ES-I3 (cell line): ENCODE results near the gene RGCC.

Source experiments
- H3K36me3 ChIP-seq: 2 replicates; pipeline ENCODE4 v1.6.1; 2013; ENCODE audit warnings: mild to moderate bottlenecking, low read length, control low read depth, moderate library complexity; ENCODE audit not compliant: insufficient read depth
- H3K4me1 ChIP-seq: 2 replicates; pipeline ENCODE4 v1.6.1; 2013; ENCODE audit warnings: mild to moderate bottlenecking, control low read depth, low read length; ENCODE audit not compliant: insufficient read depth
- H3K9ac ChIP-seq: 2 replicates; pipeline ENCODE4 v1.6.1; 2013; ENCODE audit warnings: low read depth, mild to moderate bottlenecking, low read length, moderate library complexity
- H3K9me3 ChIP-seq: 2 replicates; pipeline ENCODE4 v1.6.1; 2013; ENCODE audit warnings: mild to moderate bottlenecking, low read length, moderate library complexity; ENCODE audit not compliant: control insufficient read depth, insufficient read depth

The RGCC gene

DNA sequence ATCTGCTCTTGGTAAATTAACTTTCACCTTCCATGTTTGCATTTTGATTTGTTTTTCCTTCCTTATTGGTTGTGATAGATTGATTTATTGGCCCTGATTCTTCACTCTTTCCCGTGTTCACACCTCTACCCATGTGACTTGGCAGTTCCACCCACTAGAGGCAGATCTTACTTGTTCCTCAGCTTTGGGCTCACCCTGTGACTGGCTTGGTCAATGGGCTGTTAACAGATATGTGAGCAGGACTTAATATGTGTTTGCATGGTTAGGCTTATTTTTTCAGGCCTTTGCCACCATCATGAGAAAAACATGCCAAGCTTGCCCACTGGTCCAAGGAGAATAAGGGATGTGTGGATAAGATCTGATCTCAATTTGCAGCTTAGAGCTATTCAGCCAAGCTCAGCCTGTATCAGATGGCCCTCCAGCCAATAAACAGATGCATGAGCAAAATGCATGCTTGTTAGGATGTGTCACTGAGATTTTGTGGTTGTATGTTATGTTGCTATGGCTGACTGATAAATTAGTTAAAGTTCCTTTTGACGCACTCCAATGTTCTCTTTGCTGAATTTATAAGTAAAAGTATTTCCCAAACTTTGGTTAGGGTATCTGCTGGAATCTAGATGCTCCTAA is 48.0 kb downstream of the RGCC start:
- no peaks in the 10 kb centered on the region for H3K9me3 ChIP-seq
- H3K9ac ChIP-seq = no peak overlapping the region
- no peaks in the 10 kb centered on the region for H3K4me1 ChIP-seq
- H3K36me3 ChIP-seq = no peaks in the 10 kb centered on the region

DNA sequence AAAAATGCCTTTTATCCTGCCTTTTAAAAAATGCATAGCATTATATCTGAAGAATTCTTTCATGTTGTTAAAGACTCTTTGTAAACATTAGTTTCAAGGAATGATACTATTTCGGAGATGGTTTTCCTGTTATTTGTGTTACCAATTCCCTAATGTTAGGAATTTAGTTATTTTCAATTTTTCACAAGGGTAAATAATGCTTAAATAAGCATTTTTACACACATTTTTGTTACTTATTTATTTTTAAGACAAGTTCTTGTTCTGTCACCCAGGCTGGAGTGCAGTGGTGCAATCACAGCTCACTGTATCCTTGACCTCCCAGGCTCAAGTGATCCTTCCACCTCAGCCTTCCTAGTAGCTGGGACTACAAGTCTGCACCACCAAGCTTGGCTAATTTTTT is 49.0 kb downstream of the RGCC start:
- Histone ChIP-seq H3K9ac (no peak overlapping the region), H3K4me1 (no peaks in the 10 kb centered on the region), H3K9me3 (no peaks in the 10 kb centered on the region), H3K36me3 (no peaks in the 10 kb centered on the region)

DNA sequence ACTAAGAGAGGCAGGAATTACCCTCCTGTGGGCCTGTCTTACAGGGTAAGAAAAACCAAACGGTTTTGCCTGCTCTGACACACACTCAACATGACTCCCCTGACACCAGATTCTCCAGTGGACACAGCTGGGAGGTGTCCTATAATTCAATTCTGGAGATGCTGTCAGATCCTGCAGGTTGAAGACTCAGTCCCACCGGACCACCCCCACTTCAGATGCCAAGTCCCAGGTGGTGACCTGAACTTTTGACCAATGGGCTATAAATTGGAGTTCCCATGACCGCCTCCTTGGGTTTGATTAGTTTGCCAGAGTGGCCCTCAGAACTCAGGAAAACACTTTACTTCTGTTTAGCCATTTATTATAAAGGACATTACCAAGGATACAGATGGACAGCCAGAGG is 52.6 kb downstream of the RGCC start:
- Histone ChIP-seq H3K36me3 (no peaks in the 10 kb centered on the region), H3K4me1 (no peaks in the 10 kb centered on the region), H3K9me3 (no peaks in the 10 kb centered on the region), H3K9ac (no peak overlapping the region)

DNA sequence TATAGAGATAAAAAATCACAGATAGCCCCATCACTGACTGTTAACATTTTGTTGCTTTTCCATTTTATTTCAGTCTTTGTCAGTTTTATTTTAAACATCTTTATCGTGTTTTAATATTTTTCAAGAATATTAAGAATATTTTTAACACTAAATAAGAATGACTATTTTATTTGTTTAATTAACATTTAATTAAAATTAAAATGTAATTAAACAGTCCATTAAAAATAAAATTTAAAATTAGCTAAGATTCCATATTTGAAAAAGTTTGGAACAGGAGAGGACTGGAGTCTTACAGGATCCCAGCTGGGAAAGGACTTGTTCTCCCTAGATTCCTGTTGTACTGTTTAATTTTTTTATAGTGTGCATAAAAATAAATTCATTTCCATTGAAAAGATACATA is 54.5 kb downstream of the RGCC start:
- H3K36me3 ChIP-seq = no peaks in the 10 kb centered on the region
- H3K9ac ChIP-seq = no peak overlapping the region

DNA sequence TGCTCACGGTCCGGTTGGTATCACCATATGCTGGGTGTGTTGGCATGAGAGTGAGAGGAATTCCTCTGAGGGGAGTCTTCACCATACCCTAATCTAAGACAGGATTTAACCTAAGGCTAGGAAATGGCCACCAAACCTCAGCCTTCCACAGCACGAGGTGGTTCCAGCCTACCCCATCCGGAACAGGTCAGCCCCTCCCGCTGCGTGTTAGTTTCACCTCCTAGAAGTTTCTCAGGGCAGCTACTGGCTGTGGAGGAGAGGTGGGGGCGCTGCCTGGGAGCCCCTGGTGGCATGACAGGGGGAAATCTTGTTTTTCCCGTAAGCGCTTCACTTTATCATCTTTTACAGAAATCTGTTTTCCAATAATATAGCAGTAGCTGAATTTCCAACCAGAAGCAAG is 55.1 kb downstream of the RGCC start:
- Histone ChIP-seq H3K4me1 (no peaks in the 10 kb centered on the region), H3K9me3 (no peaks in the 10 kb centered on the region), H3K9ac (no peak overlapping the region), H3K36me3 (no peaks in the 10 kb centered on the region)

More for the DNA sequence above, 54.5 kb downstream of the RGCC start:
- H3K9me3 ChIP-seq = no peaks in the 10 kb centered on the region
- no peaks in the 10 kb centered on the region for H3K4me1 ChIP-seq

DNA sequence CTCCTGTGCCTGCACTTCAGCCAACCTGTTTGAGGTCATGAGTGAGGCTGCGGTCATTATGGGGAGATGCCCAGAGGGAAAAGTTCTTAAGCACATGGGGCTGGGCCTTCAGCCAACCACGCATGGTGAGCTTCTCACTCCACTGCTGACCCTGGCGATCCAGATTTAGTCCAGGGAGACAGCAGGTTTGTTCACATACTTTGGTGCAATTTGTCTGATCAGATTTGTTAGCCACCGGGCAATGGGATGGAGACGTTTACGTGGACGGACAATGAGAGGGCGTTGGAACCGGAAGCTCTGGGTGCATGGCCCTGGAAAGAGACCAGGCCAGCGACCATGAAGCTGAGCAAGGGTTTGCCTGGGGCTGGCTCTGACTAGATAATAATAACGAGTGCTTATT is 56.2 kb downstream of the RGCC start:
- no peaks in the 10 kb centered on the region for H3K36me3 ChIP-seq
- no peak overlapping the region for H3K9ac ChIP-seq
- no peaks in the 10 kb centered on the region for H3K4me1 ChIP-seq
- H3K9me3 ChIP-seq = no peaks in the 10 kb centered on the region

DNA sequence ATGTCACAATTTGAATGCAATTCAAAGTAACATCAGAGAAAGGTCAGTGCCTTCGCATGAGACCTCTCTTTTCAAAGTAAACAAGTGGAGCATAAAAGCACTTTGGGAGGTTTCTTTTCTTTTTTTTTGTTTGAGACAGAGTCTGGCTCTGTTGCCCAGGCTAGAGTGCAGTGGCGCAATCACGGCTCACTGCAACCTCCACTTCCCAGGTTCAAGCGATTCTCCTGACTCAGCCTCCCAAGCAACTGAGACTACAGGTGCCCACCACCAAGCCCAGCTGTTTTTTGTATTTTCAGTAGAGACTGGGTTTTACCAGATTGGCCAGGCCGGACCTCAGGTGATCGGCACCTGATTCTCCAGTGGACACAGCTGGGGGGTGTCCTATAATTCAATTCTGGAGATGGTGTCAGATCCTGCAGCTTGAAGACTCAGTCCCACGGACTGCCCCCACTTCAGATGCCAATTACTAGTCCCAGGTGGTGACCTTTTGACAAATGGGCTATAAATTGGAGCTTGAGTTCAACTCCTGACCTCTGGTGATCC is 57.6 kb downstream of the RGCC start:
- H3K36me3 ChIP-seq = no peaks in the 10 kb centered on the region
- no peaks in the 10 kb centered on the region for H3K4me1 ChIP-seq
- no peaks in the 10 kb centered on the region for H3K9me3 ChIP-seq
- no peak overlapping the region for H3K9ac ChIP-seq

DNA sequence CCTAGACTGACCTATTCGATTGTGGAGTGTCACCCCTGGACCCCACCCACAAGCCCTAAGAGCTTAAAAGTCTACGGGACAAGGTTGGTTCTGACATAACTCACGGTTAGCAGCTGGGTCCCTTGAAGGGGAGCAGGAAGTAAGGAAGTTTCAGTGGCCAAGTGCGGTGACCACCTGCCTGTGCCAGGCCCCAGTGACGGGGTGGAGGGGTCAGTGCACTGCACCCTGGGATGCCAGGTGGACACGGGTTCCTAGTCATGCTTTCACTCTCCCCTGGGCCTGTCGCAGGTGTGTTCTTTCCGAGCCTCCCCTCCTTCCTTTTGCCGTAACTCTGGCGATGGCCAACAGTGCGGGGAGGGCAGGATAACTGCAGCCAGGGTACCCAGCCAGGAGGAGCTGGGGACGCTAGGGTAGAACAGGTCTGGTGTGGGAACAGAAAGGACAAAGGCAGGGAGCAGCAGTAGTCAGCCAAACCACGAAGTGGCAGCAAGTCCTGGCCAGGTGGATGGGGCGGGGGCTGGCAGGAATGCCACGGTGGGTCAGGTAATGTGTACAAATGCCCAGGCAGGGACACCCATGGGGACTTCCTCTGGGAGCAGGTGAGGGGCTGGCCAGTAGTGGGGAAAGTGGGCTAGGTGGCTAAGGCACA is 58.3 kb downstream of the RGCC start:
- Histone ChIP-seq H3K36me3 (no peaks in the 10 kb centered on the region), H3K9me3 (no peaks in the 10 kb centered on the region), H3K4me1 (no peaks in the 10 kb centered on the region), H3K9ac (no peak overlapping the region)

DNA sequence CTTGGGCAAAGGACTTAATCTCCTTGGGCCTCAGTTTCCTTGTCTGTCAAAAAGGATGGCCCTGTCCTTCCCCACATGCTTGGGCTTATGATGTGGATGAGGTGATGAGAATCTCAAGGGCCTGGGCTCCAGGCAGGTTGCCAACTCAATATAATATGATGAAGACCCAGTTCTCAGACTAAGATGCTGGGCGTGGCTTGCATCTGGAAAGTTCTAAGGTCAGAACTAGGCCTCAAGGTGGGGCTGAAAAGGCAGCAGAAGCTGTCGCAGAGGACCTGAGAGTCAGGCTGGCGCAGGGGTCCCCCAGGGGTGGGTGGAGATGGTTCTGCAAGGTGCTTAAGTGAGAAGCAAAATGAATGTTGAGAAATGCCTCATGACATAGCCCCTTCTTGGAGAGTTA is 58.8 kb downstream of the RGCC start:
- no peaks in the 10 kb centered on the region for H3K9me3 ChIP-seq
- no peaks in the 10 kb centered on the region for H3K36me3 ChIP-seq
- H3K9ac ChIP-seq = no peak overlapping the region
- no peaks in the 10 kb centered on the region for H3K4me1 ChIP-seq

DNA sequence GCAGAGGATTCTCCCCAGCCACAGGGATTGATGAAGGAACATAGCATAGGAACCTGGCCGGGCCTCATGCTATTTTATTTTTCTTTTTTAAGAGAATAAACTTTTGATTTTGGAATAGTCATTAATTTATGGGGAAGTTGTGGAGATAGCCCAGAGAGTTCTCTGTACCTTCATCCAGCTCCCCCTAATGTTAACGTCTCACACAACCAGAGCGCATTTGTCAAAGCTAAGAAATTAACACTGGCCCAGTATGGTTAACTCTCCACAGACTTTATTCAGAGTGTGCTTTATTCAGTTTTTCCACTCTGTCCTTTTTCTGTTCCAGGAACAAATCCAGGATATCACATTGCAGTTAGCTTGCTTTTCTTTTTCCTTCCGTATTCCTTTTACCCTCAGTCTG is 59.4 kb downstream of the RGCC start:
- no peaks in the 10 kb centered on the region for H3K9me3 ChIP-seq
- no peaks in the 10 kb centered on the region for H3K4me1 ChIP-seq
- no peaks in the 10 kb centered on the region for H3K36me3 ChIP-seq
- no peak overlapping the region for H3K9ac ChIP-seq

DNA sequence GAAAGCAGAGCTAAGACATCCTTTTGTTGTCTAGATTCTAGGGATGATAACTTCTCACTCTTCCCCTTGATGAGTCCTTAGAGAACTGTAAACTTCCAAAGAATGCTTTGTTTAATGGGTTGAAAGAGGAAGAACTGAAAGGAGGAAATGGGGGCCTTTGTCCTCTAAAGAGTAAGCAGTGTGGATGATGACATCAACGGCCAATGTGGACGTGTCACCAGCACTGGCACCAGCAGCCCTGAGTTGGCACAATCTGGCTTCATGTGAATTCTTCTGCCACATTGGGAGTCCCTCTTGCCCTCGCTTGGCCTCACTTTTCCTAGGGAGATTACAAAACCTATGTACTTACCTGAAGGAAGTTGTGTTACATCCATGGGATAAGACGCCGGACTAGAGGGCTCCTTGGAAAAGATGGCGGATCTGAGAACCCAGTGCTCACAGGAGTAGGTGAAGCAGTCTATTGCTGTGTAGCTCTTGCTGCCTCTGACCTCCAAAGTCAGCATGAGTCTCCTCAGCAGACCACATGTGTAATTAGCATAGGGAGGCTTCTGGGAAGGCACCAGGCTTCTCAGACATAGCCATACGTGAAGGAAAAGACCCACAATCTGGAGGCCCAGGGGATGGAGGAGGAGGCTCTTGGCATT is 62.8 kb downstream of the RGCC start:
- Histone ChIP-seq H3K36me3 (no peaks in the 10 kb centered on the region), H3K9me3 (no peaks in the 10 kb centered on the region), H3K4me1 (no peaks in the 10 kb centered on the region), H3K9ac (no peak overlapping the region)
